Peyer's patch (tissue), 4 donors: ENCODE results near the gene CA5A.

Experiments used
- POLR2A ChIP-seq, 2 donors: fragments of 450-650 bp; IDR thresholded peaks; one replicate each; pipeline ENCODE4 v1.5.1; 2017; ENCODE audit warnings: antibody characterized with exemption in 2 of 2, mild to moderate bottlenecking in 2 of 2, moderate library complexity in 2 of 2
- TF ChIP-seq, protein P1 (sequence below), 6 experiments: fragments of 450-650 bp in 4 of 6; fragments of 200-600 bp in 2 of 6; sonication (generic) in 1 of 6; IDR thresholded peaks; one replicate each; pipeline ENCODE4 v1.5.1; 2017 to 2019; ENCODE audit warnings: antibody characterized with exemption in 6 of 6, mild to moderate bottlenecking in 3 of 6, moderate library complexity in 1 of 6

- TF ChIP-seq, protein P1, sequence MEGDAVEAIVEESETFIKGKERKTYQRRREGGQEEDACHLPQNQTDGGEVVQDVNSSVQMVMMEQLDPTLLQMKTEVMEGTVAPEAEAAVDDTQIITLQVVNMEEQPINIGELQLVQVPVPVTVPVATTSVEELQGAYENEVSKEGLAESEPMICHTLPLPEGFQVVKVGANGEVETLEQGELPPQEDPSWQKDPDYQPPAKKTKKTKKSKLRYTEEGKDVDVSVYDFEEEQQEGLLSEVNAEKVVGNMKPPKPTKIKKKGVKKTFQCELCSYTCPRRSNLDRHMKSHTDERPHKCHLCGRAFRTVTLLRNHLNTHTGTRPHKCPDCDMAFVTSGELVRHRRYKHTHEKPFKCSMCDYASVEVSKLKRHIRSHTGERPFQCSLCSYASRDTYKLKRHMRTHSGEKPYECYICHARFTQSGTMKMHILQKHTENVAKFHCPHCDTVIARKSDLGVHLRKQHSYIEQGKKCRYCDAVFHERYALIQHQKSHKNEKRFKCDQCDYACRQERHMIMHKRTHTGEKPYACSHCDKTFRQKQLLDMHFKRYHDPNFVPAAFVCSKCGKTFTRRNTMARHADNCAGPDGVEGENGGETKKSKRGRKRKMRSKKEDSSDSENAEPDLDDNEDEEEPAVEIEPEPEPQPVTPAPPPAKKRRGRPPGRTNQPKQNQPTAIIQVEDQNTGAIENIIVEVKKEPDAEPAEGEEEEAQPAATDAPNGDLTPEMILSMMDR (IDR thresholded peaks at IDR 0.05) = no peak
- no peak for TF ChIP-seq POLR2A (IDR thresholded peaks at IDR 0.05)
Observed at GRCh38 chr16:87864331-87864989, 71.9 kb downstream of the CA5A start.
